Stimulated activated CD8-positive, alpha-beta memory T cell treated with anti-CD3 and anti-CD28 coated beads, Interleukin-4, amount 100 ng/mL, for 4 hours (primary cell): ENCODE data around the gene TEX19.
A peak's percentile ranks its signal among the peaks of the same experiment; 100 is the strongest.

Experiments used
- DNase-seq, 2 donors: peaks; one replicate each; pipeline ENCODE4 v3.0.0-alpha.2; 2020; ENCODE audit warnings: low read depth in 2 of 2, low spot score in 1 of 2

Gene TEX19, protein sequence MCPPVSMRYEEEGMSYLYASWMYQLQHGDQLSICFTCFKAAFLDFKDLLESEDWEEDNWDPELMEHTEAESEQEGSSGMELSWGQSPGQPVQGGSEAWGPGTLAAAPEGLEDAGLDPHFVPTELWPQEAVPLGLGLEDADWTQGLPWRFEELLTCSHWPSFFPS

GRCh38 chr17:82358465-82359350 is at the start of gene TEX19:
Gene TEX19 (plus strand): TSS chr17:82359247. CDS start chr17:82362151, 2,904 bp downstream.
- no peak for DNase-seq

DNA sequence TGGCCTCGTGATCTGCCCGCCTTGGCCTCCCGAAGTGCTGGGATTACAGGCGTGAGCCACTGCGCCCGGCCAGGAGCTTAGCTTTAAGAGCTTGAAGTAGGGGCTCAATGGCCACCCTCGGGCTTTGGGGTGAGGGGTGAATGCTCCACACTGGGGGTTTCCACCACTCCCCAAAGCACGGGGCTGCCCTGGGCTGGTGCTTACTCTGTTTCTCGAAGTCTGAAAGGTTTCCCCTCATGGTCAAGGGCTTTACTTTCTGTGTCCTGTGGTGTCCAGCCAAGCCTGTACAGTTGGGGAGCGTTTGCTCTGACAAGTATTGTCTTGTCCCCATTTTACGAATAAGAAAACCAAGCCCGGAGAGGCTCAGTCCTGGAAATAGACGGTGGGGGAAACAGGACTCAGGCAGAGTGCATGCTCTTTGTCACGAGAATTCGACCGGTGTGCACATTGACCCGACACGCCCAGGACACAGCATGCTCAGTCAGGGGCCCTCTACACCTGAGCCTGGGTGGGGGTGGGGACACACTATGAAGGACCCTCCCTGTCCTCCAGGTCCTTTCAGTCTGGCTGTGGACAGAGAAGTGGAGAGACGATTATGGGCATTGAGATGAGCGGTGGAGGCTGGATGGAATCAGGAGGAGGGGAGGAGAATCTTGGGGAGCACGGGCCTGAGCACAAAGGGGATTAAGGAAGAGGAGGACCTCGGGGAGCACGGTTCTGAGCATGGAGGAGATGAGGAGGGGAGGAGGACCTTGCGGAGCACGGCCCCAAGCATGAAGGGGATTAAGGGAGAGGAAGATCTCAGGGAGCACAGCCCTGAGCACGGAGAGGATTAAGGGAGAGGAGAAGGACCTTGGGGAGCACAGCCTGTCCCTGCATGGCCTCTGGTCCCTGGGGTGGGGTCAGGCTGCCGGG is 49.1 kb upstream of the TEX19 start:
- no peak for DNase-seq

DNA sequence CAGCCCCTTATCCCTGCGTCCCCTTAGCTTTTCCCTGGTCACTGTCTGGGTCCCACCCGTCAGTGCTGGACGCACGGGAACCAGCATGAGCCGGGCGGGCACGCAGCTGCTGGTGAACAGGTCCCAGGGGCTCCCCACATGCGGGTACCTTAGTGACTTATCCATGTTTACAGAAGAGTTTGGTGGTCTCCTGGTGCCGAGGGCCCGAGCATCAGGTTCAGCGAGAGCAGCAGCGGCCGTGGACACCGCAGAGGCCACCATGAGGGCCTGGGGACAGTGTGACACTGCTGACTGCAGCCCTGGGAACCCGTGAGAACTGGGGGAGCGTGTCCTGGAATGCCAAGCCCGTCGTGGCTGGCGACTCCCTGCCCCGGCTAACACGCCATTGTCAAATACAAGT is 48.2 kb upstream of the TEX19 start:
- no peak for DNase-seq

DNA sequence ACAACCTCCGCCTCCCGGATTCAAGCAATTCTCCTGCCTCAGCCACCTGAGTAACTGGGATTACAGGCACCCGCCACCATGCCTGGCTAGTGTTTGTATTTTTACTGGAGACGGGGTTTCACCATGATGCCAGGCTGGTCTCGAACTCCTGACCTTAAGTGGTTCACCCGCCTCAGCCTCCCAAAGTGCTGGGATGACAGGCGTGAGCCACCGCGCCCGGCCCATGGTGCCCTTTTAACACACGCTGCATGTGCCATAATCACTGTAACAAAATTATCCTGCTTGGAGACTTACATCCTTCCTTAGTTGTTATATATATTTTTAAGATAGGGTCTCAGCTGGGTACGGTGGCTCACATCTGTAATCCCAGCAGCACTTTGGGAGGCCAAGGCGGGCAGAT is 47.1 kb upstream of the TEX19 start:
- no peak for DNase-seq

GRCh38 chr17:82313195-82314011 is 45.6 kb upstream of the TEX19 start:
- DNase-seq, result no peak

- DNase-seq, result no peak
Measured at GRCh38 chr17:82314012-82314726, 44.9 kb upstream of the TEX19 start.

DNA sequence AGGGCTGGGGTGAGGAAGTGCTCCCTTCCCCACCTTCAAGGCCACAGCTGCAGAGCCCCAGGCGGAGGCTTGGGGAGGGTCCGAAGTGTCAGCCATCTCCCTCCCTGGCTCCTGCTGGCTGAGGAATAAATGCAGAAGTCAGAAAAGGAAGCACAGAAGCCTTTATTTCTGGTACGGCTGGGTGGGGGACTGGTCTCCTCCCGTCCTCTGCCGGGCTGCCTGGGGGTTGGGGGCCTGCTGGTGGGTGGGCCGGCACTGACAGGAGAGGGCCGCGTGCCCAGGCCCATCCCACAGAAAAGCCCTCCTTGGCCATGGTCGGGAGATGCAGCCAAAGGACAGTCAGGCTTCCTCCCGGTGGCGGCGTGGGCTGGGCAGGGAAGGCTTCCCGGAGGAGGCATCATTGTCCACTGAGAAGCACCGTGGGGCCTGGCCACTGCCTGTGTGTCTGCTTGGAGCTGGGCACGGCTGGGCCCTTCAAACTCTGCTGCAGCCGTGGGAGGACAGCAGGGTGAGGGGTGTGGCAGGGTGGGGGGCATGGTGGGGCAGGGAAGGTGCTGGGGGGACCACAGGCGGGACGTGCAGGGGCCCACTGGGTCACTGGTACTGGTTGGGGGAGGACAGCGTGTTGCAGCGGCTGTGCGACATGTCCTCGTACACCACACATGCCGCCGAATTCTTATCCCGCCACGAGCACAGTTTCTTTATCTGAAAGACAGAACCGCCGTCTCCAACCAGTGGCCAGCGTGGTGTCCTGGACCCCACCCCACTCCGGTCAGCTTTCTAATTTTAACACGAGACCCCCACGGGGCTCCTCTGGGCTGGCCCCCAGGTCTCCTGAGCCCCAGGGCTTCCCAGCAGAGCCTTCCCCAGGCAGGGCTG is 44.1 kb upstream of the TEX19 start:
- no peak for DNase-seq

GRCh38 chr17:82315703-82316358 is 43.2 kb upstream of the TEX19 start:
- DNase-seq, result no peak

GRCh38 chr17:82316651-82317393 is 42.2 kb upstream of the TEX19 start:
- DNase-seq, result no peak

GRCh38 chr17:82317394-82318168 is 41.5 kb upstream of the TEX19 start, which contains the start of gene CD7:
Gene CD7 (minus strand): TSS chr17:82317608. CDS start chr17:82317495, 113 bp downstream.
- DNase-seq, result peak in 1 of 2 donors; percentile 66

- no peak for DNase-seq
Measured at GRCh38 chr17:82318169-82318498, 40.9 kb upstream of the TEX19 start.

DNA sequence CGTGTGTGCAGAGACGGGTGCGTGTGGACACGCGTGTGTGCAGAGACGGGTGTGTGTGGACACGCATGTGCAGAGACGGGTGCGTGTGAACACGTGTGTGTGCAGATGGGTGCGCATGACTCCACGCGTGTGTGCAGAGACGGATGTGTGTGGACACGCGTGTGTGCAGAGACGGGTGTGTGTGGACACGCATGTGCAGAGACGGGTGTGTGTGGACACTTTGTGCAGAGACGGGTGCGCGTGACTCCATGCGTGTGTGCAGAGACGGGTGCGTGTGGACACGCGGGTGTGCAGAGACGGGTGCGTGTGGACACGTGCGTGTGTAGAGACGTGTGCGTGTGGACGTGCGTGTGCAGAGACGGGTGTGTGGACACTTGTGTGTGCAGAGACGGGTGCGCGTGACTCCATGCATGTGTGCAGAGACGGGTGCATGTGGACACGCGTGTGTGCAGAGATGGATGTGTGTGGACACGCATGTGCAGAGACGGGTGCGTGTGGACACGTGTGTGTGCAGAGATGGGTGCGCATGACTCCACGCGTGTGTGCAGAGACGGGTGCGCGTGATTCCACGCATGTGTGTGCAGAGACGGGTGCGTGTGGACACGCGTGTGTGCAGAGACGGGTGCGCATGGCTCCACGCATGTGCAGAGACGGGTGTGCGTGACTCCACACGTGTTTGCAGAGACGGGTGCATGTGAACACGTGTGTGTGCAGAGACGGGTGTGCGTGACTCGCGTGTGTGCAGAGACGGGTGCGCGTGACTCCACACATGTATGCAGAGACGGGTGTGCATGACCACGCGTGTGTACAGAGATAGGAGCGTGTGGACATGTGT is 40.1 kb upstream of the TEX19 start:
- no peak for DNase-seq

- no peak for DNase-seq
Measured at GRCh38 chr17:82319619-82320062, 39.4 kb upstream of the TEX19 start.

DNA sequence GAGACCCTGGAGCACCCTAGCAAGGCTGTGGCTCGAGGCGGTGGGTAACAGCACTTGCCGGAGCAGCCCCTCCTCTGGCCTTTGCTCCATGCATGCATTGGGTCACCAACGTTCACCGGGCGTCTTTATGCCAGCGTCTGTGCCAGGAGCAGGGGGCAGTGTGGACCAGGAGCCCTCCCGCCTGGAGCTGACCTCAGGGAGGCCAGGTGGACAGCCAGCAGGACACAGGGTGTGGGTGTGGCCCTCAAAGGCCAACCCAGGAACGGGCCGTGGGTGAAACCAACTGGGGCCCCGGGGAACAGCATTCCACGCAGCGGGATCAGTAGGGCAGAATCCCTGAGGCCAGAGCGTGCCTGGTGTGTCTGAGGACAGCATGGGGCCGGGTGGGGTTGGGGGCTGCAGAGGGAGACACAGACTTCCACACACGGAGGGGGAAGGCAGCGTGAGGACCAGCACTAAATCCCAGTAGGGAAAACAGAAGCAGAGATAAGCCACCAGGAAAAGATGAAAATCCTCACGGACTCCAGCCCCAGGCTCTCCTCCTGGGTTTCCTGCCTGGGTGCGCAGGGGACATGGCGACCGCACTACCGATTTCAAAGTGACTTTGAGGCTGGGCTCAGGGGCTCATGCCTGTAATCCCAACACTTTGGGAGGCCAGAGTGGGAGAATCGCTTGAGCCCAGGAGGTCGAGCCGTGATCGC is 38.8 kb upstream of the TEX19 start:
- no peak for DNase-seq
